Panc1 (cell line): ENCODE results near the gene COL5A1.

Experiments used
- CTCF ChIP-seq: fragments of 450-650 bp; IDR thresholded peaks from 2 replicates; pipeline ENCODE4 v1.5.1; 2017; ENCODE audit warnings: mild to moderate bottlenecking
- POLR2AphosphoS5 ChIP-seq: IDR thresholded peaks from 2 replicates; pipeline ENCODE4 v1.6.1; 2012; ENCODE audit warnings: mild to moderate bottlenecking, low read depth, low read length, moderate library complexity
- REST ChIP-seq, 2 experiments: IDR thresholded peaks; 2 replicates each; pipeline ENCODE4 v1.6.1; 2011 to 2012; ENCODE audit warnings: low read depth in 2 of 2, control low read depth in 1 of 2, low read length in 1 of 2, mild to moderate bottlenecking in 1 of 2, moderate library complexity in 1 of 2; ENCODE audit not compliant: insufficient read depth in 1 of 2
- SIN3A ChIP-seq: IDR thresholded peaks from 2 replicates; pipeline ENCODE4 v1.6.1; 2012; ENCODE audit warnings: low read depth, mild to moderate bottlenecking, low read length, moderate library complexity, borderline replicate concordance; ENCODE audit not compliant: insufficient read depth
- TCF7L2 ChIP-seq: IDR thresholded peaks from 2 replicates; pipeline ENCODE4 v1.6.1; 2011; ENCODE audit warnings: mild to moderate bottlenecking, low read depth, low read length, inconsistent platforms

GRCh38 chr9:134855900-134856377, 214.3 kb downstream of the COL5A1 start:
- no peak for TF ChIP-seq CTCF
- no peak for TF ChIP-seq POLR2AphosphoS5
- TF ChIP-seq TCF7L2, result no peak
- TF ChIP-seq REST (IDR thresholded peaks at IDR 0.05; ENCODE audit: insufficient read depth in 1 of 2, low read depth in 2 of 2, low read length in 1 of 2), result no peak
- no peak for TF ChIP-seq SIN3A
